Ovary (tissue), 3 donors: ENCODE results near the gene PHKB.
"Not testable (repeated sequence)": the region's sequence is repeated elsewhere in the genome, so short reads cannot be mapped to it uniquely, and the experiment has no call there.

Experiments
- POLR2A ChIP-seq: fragments of 450-650 bp; IDR thresholded peaks from one replicate; pipeline ENCODE4 v1.6.1; 2017; ENCODE audit warnings: antibody characterized with exemption, mild to moderate bottlenecking, moderate library complexity
- TF ChIP-seq, protein P1 (sequence below), 3 donors: fragments of 450-650 bp in 2 of 3; fragments of 200-600 bp in 1 of 3; IDR thresholded peaks; one replicate each; pipeline versions ENCODE4 v1.5.1 to v1.8.0; 2016 to 2022; ENCODE audit warnings: antibody characterized with exemption in 3 of 3, mild to moderate bottlenecking in 1 of 3
- donor health status: DM: no; HTN: no; CAD: no.

DNA sequence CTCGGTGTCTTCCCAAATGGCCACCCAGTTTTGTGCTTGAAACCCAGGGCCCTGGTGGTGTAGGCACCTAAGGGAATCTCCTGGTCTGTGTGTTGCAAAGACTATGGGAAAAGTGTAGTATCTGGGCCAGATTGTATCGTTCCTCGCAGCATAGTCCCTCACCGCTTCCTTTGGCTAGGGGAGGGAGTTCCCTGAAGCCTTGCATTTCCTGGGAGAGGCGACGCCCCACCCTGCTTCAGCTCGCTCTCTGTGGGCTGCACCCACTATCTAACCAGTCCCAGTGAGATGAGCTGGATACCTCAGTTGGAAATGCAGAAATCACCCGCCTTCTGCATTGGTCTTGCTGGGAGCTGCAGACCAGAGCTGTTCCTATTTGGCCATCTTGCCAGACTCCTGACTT is 93.5 kb downstream of the PHKB start:
- not testable (repeated sequence) for TF ChIP-seq POLR2A
- TF ChIP-seq, protein P1, sequence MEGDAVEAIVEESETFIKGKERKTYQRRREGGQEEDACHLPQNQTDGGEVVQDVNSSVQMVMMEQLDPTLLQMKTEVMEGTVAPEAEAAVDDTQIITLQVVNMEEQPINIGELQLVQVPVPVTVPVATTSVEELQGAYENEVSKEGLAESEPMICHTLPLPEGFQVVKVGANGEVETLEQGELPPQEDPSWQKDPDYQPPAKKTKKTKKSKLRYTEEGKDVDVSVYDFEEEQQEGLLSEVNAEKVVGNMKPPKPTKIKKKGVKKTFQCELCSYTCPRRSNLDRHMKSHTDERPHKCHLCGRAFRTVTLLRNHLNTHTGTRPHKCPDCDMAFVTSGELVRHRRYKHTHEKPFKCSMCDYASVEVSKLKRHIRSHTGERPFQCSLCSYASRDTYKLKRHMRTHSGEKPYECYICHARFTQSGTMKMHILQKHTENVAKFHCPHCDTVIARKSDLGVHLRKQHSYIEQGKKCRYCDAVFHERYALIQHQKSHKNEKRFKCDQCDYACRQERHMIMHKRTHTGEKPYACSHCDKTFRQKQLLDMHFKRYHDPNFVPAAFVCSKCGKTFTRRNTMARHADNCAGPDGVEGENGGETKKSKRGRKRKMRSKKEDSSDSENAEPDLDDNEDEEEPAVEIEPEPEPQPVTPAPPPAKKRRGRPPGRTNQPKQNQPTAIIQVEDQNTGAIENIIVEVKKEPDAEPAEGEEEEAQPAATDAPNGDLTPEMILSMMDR (IDR thresholded peaks at IDR 0.05): not testable (repeated sequence)
